Embryonic facial prominence (tissue), 1 donor: ENCODE measurements around the gene YLPM1.

Experiments used
- DNase-seq: peaks from one replicate; pipeline ENCODE4 v3.0.0-alpha.2; 2016; ENCODE audit errors: extremely low spot score

YLPM1 gene

DNA sequence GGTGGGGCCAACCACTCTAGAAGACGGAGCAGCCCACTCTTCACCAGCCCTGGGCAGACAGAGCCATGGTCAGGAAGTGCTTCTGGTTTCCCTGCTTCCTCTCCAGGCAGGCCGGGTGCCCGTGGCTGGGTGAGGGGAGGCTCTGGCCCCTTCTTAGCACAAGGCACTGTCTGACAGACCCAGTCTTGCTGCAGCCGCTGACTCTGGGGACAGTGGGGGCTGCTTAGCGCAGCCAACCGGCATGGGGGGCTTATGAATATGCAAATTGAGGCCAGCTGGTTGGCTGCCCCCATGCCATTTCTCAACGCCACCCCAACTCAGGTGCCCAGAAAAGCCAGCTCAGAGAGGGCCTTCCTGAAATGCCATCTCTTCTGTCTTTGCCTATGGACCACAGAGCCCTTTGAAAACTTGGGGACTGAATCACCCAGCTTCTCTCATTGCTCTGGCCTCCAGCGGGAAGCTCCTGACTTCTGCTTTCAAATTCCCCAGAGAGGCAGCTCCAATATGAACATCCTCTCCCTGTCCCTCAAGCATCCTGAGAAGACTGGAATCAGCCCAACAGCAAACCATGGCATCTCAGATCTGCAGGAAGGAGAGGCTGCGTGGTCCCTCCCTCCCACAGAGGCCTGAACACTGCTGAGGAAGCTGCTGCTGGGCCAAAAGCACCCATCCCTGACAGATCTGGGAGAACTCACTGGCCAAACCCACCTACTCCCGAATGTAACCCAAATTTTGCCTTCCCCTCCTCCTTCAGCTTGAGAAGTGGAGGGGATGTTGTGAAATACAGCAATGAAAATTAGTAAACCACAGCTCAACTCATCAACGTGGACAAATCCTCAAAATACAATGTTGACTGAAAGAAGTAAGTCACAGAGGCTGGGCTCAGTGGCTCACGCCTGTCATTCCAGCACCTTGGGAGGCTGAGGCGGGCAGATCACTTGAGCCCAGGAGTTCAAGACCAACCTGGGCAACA lies 113.1 kb downstream of the YLPM1 start, which contains the start of gene PROX2:
Gene PROX2 (minus strand): TSS at position 205 of the 973 bp plus-strand sequence. CDS start 12,311 bp downstream, outside the sequence.
- DNase-seq = no peak

DNA sequence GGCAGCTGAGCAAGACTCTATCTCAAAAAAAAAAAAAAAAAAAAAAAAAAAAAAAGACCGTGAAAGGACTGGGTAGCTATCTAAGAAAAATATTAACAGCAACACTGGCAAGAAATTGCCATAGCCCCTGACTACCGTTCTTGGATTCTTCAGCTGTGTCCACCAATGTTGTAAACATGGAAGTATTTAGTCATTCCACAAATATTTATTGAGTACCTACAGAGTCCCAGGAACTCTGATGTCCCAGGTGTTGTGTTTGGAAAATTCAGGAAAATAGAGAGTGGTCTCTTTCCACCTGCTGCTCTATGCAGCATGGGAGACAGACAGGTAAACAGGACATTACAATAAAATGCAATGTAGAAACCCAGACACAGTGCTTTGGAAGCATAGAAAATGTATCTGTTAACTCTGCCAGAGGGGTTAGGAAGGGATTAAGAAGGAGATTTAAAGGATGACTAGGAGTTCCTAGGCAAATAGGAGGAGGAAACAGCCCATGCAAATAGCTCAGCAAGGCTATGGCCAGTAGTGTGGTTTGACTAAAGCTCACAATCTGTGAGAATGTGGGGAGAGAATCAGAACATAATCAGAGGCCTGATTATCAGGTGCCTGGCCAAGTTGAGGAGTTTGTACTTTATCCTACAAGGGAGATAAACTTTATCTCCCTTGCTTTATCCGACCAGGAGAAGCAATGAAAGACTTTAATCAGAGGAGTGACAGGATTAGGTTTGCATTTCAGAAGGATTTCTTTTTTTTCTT lies 116.5 kb downstream of the YLPM1 start:
- DNase-seq = no peak

DNA sequence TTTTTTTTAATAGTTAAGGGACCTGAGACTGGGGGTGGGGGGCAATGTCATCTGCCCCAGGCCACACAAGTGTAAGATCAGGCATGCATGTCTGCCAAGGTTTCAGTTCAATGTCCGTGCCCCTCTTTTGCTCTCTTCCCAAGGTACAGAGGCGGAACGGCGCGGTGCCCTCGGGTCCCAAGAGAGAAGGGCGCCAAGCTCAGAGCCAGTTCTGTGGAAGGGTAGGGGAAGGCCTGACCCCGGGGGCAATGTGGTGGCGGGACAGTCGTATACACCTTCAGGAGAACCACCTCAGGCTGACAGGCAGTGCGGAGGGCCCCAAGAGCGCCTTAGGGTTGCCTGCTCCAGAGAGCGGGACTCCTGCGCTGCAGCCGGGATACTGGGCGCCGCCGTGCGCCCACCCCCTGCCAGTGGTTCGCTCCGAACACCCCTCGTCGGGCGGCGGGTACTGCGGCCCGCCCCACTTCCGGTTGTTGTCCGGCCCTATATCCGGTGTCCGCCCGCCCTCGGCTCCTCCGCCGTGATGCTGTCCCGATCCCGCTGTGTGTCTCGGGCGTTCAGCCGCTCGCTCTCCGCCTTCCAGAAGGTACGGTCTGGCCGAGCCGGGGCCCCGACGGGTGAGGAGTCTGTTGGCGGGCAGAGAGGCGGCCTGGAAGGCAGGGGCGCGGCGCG lies 118.5 kb downstream of the YLPM1 start, which contains the start of gene DLST:
Gene DLST (plus strand): TSS at position 486 of the 672 bp plus-strand sequence. CDS start 38 bp downstream, at position 524.
- peak; percentile 71 for DNase-seq

DNA sequence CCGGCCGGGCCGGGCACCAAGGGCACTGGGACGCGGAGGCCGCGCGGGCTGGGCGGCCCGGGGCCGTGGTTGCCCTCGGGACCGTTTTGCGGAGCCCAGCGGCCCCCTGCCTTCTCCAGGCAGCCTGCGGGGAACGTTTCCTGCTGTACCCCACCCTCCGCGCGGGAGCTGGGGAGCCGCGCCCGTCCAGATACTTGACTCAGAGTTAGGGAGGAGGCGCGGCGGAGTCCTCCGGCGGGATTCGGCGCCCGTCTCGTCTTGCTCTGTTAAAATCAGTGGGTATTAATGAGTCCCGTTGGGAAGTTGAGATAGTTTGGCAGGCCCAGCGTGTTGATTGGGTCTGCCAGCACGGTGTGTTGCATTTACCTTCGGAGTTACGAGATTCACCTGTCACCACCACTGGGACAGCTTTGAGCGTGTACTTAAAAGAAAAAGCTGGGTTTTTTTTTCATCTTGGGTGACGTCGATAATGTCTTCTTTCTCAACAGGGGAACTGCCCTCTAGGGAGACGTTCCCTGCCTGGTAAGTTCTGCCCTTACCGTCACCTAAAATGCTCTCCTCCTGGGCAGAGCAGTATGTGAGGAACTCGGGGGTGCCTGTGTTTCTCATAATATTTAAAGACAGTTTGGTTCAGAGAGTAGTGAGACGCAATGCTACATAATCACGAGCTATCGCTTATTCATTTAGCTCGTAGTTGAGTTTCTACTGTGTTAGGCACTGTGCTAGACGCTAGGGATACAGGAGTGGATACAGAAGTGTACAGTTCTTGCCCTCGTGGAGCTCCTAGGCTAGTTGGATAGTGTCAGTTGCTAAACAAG lies 119.2 kb downstream of the YLPM1 start:
- no peak for DNase-seq
